Measurements from ENCODE around the gene PTPRM.

PTPRM gene

GRCh38 chr18:8207996-8208395 lies 640.9 kb downstream of the PTPRM start:
- DNase-seq: no peak

GRCh38 chr18:8208716-8209115 lies 641.6 kb downstream of the PTPRM start:
- no peak for DNase-seq

DNA sequence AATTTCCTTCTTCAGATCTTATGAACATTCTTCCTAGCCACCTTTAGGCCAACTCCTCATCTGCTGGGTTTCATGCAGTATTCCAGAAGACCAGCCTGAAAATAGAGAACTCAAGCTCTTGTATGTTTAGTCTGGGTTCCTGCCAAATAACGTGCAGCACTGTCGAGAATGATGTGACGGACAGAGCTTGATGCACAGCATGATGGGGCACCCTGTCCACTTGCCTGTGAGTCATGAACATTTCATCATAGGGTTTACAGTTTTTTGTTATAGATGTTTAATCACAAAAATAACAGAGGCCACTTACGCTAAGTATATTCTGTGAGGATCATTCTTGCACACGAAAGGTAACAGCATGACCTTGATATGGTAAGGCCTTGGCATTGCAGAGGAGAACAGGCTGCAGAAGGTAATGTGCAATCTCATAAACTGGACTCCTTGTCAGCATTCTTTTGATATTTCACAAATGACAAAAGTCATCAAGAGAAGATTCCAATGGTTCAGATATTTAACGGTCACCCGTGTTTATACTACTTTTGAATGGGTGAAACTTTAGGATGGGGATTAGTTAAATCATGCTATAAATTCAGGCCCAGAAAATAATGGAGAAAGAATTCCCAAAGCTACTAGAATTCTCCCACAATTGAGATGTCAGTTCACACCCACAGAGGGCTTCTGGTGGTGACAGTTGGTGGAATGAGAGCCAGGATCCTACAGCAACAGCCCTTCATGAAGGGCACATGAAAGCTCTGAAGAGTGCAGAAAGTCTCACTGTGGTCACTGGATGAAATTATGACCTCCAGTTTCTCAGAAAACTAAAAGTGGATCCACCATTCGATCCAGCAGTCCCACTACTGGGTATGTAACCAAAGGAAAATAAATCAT lies 646.0 kb downstream of the PTPRM start:
- no peak for DNase-seq

DNA sequence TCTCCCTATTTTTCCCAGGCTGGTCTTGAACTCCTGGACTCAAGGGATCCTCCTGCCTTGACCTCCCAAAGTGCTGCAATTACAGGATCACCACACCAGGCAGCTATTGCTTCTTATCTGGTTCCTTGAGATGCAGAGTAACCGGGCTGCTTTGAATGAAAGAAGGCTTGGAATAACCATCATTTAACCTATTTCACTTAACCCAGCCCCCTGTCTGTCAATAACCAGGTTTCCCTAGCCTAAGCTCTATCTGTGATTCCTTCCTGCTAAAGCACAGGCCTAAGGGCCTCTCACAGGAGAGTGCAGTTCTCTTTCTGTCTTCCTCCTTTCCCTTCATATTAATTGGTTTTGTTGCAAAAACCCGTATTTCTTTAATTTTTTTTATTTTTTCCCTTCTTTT lies 648.6 kb downstream of the PTPRM start:
- DNase-seq: no peak

GRCh38 chr18:8217051-8217564 lies 650.0 kb downstream of the PTPRM start:
- DNase-seq: no peak

DNA sequence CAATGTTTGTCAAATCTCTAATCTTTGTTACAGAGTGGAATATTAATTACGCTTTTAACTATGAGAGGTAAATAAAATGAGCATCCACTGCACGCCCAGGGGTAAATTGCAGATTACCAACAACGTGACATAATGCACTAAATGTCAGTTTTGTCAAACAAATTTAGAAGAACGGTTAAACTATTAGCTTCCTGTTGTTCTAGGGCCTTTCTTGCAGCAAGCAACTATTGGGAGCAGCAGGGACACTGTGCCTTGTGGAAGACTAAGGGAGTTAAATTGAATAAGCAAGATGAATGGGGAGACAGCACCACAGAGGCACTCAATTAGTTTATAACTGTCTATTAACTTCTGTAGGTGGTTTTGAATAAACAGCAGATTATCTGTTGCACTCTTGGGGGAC lies 651.1 kb downstream of the PTPRM start:
- DNase-seq: no peak

DNA sequence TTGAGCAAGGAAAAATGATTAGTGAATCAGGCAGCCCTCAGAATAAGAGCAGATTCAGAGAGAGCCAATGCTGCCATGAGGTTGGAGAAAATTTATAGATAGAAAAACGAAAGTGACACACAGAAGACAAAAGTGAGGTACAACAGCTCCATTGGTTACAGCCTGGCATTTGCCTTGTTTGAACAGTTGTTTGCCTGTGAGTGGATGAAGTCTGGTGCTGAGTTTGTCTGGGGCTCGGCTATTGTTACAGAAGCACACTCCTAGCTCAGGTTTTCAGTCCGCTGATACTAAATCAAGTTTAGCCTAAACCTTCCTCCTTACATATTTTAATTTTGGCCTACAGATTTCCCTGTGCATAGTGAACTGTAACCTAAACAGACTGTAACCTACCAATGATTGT lies 654.3 kb downstream of the PTPRM start:
- no peak for DNase-seq

DNA sequence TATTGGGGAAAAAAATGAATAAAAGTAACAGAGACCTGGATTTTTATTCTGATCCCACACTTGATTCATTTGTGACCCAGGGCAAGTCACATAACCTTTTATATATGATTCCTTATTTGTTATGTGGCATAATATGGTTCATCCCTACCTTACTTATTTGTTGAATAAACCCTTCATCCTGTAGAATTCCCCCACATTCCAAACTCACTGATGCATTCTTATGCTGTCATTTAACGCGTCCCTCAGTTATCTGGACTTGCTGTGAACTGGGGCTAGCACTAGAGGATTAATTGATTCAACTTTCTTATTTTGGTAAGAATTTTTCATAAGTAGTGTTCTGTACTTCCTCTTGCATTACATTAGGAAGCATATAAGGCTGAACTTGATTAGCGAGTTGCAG lies 657.5 kb downstream of the PTPRM start:
- DNase-seq: no peak

DNA sequence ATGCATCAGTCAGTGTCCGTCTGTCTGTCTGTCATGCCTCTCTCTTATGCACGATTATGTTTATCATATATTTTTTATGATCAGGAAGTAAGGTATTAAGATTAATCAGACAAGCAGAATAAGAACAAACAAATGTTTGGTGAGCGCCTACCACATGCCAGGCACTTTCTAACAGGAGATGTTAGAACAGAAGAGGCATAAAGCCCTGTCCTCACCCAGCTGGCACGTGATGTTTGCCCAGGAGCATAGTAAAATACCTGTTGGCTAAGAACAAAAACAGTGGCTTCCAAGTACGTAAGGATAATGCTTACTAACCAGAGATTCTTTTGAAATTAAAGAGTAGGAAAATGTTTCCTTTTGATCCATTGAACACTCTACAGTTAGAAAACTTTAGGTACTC lies 661.9 kb downstream of the PTPRM start:
- no peak for DNase-seq

GRCh38 chr18:8229787-8230186 lies 662.7 kb downstream of the PTPRM start:
- DNase-seq: no peak

GRCh38 chr18:8231316-8231715 lies 664.2 kb downstream of the PTPRM start:
- DNase-seq: no peak

DNA sequence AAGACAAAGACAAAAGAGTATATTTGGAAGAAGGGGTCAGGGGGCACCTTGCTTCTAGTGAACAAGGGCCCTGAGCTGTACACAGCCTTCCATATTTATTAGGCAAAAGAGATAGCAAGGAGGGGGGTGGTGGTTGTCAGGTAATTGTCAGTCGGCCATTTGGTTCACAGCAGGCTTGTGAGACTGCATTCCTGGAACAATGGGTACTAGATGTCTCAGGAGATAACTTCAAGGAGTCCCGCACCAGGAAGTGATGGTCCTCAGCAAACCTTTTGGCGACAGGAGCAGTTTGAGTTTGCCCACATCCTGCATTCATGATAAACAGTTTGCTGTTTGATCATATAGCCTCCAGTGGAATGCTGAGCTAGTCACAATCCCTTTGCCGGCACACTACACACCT lies 665.7 kb downstream of the PTPRM start:
- no peak for DNase-seq

DNA sequence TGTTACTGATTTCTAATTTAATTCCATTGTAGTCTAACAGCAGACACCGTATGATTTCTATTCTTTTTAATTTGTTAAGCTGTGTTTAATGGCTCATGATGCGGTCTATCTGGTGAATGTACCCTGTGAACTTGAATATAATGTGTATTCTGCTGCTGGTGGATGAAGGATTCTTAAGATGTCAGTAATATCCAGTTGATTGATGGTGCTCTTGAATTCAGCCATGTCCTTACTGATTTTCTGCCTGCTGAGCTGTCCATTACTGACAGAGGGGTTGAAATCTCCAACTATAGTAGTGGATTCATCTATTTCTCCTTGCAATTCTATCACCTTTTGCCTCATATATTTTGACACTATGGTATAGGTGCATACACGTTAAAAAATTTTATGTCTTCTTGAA lies 668.8 kb downstream of the PTPRM start:
- DNase-seq: no peak

GRCh38 chr18:8238507-8238906 lies 671.4 kb downstream of the PTPRM start:
- no peak for DNase-seq

DNA sequence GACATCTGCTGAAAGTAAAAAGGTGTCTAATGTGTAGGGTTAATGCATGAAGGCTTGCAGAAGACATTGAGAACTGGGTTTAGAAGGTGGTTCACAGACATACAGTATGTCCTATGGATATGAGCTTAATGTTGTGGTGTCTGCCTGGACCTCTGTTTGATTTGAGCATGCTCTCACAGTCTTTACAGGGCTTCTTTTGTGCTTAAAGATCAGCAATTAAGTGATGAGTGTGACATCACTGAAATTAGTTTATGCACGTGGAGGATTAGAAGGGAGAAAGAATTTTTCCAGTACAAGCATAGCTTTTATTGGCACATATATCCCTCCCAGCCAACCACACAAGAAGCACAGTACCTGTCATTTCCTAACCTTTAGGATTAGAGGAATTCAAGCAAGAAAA lies 674.6 kb downstream of the PTPRM start:
- DNase-seq: no peak

GRCh38 chr18:8242151-8242696 lies 675.1 kb downstream of the PTPRM start:
- no peak for DNase-seq

DNA sequence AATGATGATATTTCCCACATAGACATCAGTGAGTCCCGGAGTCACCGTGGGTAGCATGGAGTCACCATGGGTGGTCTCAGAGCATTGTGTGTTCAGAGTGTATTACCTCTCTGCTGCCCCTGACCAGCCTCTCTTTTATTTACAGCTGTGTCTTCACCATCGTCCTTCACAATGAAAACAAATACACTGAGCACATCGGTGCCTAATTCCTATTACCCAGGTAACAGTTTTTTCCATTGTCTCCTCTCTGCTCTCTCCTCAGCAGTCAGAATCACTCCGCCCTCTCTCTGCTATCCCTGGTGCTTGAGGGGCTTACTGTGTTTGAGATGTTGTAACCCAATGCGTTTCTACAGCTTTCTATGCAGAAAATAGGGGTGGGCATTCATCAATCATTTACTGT lies 680.6 kb downstream of the PTPRM start:
- no peak for DNase-seq

DNA sequence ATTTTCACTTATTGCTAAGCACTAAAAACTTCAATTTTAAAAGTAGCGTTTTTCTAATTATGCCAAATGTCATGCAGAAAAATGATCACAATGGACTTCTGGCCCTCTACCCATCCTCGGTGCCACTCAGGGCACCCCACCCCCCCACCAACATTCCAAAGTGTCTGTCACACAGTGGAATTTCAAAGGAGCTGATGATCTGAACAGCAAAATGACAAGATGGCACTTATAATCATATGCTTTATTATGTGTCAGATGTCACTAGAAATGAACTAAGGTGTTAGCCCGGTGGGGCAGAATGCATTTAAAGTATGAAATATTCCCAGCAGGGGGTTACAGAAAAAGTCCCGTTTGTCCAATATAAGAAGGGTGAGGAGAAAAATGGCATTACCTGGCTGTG lies 681.5 kb downstream of the PTPRM start:
- DNase-seq: no peak

GRCh38 chr18:8249811-8250210 lies 682.7 kb downstream of the PTPRM start:
- no peak for DNase-seq

DNA sequence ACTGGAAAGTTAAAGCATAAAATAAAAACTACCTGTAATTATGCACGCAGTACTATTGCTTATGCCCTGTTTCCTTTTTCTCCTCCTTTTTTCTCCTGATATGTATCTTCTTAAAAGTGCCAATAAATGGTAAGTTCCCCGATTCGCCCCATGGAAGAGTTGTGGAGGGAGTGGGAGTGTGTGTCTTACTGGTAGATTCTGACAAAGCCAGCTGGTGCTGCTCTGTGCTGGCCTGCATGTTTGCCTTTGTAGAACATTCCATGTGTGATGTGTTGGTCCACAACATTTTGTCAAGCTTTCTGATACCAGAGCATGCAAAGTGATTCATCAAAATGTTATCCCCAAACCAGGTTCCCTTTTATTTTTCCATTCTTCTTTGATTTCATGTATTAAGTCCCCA lies 685.3 kb downstream of the PTPRM start:
- no peak for DNase-seq

GRCh38 chr18:8253944-8254343 lies 686.8 kb downstream of the PTPRM start:
- no peak for DNase-seq

DNA sequence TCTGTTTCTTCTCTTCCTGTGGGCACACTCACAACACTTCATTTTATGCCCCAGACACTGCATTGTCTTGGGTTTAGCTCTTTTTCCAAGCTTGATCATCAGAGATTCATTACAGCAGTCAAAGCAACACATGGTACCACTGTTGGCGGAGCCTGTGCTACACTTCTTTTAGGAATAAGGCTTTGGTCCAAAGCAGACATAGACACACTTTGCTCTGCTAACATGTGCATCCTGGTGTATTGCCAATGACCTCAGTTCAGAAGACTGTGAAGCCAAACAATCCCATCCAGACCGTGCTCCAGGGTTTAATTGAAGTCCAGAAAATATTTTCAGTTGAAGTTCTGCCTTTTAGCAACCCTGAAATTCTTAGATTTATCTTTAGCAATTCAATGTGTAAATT lies 687.5 kb downstream of the PTPRM start:
- DNase-seq: no peak

DNA sequence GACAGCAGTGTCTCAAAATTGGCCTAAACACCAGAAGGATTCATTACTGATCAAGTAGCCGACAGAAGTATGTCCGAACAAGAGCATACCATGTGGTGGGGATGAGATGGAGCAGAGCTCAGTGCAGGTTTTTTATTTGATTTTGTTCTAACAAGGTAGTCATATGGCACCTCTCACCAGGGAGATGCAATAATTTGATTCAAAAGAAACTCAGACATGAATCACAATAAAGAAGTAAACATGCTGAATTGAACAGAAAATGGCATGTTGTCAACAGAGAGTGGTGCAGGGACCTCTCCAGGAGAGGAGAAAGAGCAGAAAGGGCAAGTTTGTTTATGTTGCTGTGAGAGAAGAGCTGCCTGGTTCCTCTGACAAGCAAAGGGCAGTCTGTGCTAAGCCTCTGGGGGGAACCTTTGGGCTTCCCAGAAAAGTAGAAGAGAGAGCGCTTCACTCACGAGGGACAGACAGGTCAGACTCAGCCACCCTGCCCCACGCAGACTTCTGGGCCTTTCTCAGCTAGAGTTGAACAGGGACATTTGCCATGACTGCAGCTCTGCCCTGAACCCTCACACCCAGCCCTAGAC lies 690.8 kb downstream of the PTPRM start:
- no peak for DNase-seq

DNA sequence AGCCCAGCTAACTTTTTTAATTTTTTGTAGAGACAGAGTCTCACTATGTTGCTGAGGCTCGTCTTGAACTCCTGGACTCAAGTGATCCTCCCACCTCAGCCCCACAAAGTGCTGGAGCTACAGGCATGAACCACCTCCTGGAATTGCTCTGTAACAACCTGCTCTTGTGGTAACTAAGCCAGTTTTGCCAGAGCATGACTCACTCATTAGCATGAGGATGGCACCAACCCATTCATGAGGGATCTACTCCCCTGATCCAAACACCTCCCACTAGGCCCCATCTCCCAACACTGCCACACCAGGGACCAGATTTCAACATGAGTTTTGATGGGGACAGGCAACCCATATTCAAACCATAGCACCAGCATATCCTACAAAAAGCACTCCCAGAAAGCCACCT lies 693.2 kb downstream of the PTPRM start:
- no peak for DNase-seq
